HG02870 (cell line): ENCODE results near the gene CEPT1.

ENCODE experiments used
- ATAC-seq: cut with Tn5 transposase; IDR thresholded peaks from one replicate; pipeline ENCODE4 v1.9.1; 2021; ENCODE audit warnings: mild to moderate bottlenecking, moderate library complexity; ENCODE audit not compliant: unreplicated experiment

The CEPT1 gene

DNA sequence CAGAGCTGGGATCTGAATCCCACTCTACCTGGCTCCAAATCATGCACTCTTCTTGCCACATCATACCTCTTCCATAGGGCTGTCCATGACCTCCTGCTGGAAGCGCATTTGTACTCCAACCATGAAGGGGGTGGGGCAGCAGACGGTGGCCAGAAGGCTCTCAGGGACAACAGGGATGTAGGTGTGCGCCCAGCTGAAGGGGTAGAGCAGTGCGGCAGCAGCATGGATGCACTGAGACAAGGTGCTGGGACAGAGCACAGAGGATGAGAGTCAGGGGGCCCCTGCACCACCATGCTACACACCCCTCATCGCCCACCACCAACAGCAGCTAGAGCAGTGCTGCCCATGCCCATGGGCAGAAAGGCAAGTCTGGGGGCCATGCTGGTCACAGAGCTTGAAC is 52.1 kb downstream of the CEPT1 start:
- ATAC-seq, result no peak

DNA sequence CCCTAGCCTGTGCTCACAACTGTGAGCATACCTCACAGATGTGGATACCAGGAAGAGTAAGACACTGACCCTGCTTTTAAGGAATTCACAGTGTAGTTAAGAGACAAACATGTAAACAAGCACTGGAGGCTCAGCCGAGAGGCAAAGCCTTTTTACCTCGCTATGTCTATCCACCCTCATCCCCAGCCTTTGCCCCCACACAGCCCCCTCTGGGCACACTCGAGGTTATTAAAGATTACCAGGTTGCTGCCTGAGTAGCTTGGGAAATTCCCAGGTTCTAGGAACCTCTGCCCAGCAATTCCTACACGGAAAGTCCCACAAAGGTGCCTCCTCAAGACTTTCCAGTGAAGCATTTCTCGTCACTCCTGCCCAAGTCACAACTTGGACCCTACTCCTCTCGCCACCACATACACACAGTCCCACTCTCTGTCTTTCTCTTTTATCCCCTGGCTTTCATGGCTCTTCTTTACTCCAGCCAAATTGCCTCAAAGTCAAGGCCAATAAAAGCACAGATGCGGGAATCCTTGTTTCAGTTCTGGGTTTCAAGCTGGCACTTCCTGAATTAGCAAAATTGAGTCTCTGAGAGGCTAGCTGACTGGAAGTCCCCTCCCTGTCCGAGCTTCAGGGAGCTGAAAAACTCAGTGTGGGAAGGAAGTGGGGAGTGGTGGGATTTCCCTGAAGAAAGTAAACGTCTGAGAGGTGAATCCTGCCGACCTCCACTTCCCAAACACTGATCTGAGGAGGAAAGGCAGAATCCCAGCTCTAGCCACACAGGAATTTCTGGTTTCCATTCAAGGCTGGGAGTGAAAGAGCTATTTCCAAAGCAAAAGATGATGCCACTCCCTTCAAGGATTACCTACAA is 52.9 kb downstream of the CEPT1 start:
- peak; percentile 57 for ATAC-seq

- no peak for ATAC-seq
These were observed 53.9 kb downstream of the CEPT1 start for GRCh38 chr1:111193712-111194480.

DNA sequence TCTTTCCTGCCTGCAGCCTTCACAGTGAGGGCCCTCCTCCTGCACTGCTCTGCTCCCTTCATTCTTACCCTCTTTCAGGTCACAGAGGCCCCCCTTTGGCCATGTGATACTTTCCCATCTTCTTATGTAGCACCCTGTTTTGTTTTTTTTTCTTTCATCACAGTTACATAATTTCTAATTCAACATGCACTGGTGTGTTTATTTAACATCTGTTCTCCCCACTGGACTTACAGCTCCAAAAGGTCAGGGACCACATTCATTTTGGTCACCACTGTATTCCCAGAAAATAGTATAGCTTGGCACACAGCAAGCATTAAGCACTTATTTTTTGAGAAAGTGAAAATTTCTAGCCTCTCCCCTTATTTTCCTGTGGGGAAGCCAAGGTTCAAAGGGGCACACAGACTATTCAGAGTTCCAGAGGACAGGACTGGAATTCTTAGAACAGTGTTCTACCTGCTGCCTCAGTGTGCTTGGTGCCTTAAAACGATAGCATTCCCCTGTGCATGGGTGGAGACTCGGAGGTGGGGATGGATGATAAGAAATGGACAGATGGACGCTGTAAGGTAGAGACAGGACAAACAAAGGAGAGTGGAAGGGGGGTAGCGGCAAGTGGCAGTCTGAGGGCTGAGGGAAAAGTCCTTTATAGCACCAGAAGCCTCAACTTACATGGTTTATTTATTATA is 55.1 kb downstream of the CEPT1 start:
- no peak for ATAC-seq

DNA sequence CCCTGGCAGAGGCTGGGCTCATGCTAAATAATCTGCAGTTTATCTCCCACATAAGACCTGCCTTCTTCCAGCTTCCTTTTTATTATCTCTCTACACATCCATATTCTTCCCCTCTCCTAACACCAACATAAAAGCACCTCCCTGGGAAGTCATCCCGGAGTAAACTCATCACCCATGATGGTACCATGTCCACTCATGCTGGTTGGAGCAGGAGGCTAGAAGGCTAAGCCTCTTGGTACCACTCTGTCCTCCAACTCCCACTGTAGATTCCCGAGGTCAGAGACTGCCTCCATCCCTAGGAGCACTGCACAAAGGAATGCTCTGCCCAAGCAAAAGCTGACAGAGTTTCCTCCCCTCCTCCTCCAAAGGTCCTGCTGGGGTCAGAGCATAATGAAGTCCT is 56.2 kb downstream of the CEPT1 start:
- ATAC-seq, result no peak

GRCh38 chr1:111197598-111198284 is 57.7 kb downstream of the CEPT1 start:
- no peak for ATAC-seq

DNA sequence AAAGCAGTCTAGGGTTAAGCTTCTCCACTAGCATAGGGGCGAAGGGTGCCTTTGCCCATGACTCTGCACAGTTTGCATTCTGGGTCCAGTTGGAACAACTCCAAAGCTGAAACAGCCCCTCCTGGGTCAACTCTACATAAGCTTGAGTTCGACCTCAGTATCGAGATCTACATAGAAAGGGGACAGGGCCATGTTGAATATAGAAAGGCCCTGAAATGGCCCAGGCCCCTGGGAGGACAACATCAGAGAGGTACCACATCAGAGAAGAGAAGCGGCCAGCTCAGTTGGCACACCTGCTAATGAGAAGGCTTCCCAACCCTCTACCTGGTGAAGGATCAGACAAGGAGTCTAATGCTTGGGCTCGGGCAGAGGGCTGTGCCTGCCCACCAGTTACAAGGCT is 58.8 kb downstream of the CEPT1 start:
- ATAC-seq, result no peak

- no peak for ATAC-seq
These were observed 59.3 kb downstream of the CEPT1 start for GRCh38 chr1:111199329-111199728.

- ATAC-seq, result no peak
These were observed 60.1 kb downstream of the CEPT1 start, which contains the start of gene DENND2D for GRCh38 chr1:111199881-111200801. DENND2D (minus strand) TSS chr1:111200646; CDS start chr1:111200459, 187 bp downstream.

DNA sequence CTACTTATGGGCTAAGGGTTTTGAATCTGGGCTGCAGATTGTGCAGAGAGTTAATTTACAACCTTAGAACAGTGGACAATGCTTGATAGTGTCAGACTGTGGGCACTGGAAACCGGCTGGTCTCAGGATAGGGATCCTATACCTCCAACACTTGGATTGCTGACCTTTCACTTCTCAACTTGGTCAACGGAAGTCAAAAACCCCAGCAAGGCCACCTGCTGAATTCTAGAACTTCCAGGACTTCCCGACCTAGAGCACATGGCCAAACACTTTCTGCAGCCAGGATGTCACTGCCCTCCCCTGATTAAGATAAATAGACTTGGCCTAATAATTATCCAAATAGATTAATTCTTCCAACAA is 60.8 kb downstream of the CEPT1 start:
- ATAC-seq, result no peak

GRCh38 chr1:111201275-111202090 is 61.5 kb downstream of the CEPT1 start:
- no peak for ATAC-seq

DNA sequence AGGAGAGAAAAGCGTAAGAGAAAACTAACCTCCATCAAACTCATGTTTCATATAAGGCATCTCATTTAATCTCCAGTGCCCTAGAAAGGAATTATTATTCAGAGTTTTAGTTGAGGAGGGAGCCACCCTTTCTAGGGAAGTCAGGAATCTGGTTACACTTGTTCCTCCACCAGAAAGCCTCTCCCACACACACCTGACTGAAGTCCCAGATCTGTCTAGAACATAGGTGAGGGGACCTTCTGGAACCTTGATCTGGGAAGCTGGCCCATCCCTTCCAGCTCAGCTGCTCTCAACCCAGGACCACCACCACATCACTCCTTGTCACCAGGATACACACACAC is 62.3 kb downstream of the CEPT1 start:
- no peak for ATAC-seq

- ATAC-seq, result no peak
These were observed 62.9 kb downstream of the CEPT1 start for GRCh38 chr1:111202707-111203623.

DNA sequence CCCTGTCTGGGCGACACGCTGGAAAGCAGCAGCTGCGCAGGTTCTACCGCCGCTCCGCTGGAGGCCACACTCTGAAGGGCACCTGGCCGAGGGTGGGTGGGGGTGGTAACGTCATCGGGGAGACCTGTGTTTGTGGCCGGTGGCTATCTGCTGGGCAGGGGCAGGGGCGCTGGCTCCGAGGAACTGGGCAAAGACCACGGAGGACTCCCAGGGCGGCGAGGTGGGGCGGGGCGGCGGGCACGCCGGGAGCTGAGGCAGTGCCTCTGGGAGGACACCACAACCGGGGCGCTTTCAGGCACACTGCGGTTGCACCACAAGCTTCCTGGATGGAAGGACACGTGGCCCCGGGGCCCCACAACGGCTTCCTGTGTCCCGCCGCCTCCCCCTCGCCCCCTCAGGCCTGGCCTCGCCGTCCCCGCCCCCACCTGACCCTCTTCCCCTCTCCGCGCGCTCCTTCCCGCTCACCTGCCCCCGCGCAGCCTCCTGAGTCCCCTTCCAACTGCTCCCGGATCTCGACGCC is 63.7 kb downstream of the CEPT1 start:
- ATAC-seq, result peak; percentile 39

DNA sequence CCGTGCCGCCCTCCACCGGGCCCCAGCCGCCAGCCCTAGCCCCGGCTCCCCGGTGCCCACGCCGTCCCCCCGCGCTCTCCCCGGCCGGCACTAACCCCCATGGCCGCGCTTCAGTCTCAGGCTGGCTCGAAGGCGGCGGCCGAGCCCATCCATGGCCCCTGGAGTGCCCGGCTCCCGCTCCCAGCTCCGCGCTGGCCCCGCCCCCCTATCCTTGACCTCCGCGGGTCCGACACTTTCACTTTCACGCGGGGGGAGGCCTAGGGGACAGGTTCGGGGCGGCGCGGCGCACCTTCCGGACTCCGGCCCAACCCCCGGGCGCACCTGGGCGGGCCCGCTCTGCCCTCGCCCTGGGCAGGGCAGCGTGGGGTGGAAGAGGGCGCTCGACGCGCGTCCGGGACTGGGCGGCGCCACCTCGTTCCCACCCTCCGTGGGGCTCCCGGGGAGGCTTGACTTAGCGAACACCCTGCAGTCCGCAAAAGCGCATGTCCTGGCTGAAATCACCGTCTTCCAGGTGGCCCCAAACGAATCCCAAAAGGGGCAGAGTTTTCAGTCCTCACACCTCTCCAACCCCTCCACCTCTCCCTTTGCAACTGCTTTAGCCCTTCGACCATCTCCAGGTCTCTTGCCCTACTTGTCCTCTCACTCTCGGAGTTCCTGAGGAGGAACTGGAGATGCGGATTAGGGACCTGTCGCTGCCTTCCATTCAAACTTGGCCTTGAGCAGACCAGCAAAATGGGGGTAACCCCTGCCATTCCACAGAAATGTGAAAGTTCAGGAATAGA is 64.4 kb downstream of the CEPT1 start:
- peak; percentile 48 for ATAC-seq

DNA sequence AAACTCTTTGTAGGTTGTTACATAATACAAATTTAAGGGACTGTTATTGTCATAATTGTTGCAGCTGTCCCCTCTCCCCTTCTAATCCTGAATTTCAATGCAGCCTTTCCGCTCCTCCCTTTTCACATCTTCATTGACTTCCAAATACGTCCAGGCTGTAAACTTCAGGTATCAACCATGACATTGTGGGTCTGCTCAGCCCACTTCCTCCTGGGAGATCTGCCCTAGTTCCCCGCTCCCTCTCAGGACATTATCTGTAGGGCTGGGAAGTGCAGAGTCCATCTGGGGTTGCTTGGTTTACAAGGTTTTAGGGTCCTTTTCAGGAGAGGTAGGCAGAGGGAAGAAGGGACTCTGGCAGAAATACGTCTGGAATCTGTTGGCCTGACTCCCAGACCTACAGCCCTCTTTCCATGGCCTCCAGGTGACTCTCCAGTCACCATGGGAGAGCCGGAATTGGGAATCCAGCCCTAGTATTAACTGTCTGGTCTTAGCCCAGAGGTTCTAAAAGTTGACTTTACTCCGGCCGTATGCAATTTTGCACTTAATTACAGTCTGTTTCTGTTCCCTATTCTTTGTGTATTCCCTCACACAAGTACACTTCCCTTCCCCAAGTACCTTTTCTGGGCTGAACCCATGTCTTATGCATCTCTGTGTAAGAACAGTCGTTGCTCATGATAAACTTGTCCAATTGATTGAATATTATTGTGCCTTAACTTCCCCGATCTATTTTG is 65.1 kb downstream of the CEPT1 start:
- ATAC-seq, result no peak

GRCh38 chr1:111205714-111206050 is 65.7 kb downstream of the CEPT1 start:
- no peak for ATAC-seq
